ENCODE results near the gene OR1I1. TPM values are rescaled to one million over a fixed set of nuclear protein-coding genes. Genes with fewer than 3 reads are reported as not detected.

The OR1I1 gene
- total and polyA plus RNA-seq, 8 donors = not detected

DNA sequence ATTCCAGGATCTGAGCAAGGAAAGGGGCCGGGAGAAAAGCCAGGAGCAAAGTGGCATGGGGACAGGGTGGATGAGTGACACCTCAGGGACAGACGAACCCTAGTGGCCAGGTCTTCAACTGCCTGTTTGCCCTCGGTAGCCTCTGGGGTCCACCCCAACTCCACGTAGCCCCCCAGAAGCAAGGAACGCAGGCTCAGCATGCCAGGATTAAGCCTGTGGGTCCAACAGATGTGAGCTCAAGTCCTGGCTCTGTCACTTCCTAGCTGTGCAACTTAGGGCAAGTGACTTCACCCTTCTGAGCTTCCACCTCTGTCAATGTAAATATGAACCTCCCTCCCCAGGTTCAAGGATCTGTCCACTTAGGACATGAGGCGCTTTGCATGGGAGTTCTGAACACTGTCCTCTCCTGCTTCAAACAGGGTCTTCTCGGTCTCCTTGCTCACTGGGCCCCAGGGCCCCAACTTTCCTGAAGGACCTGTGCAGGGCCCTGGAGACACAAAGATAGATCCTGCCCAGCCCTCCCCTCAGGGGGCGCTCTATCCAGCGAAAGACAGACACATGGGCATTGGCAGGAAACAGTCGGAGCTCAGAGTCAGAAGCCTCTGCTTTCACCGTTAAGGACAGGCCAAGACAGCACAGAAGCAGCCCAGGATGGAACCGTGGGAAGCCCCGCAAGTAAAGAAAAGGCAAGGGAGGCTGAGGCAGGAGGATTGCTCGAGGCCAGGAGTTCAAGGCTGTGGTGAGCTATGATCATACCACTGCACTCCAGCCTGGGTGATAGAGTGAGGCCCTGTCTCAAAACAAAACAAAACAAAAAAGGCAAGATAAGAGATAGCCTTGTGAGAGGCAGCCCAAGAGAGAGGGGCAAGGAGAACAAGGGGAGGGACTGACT lies 38.4 kb downstream of the OR1I1 start:
- WGBS, 5 donors = 94 to 96% (median 95%) methylated on average over 14 of the region's 14 CpGs
- Histone ChIP-seq H3K4me3 (no peak overlapping the region), H3K27me3 (no peaks in the 10 kb centered on the region), H3K9me3 (no peaks in the 10 kb centered on the region), H3K36me3 (peaks cover 67 to 81% (median 79%) of the 10 kb centered on the region in 4 donors), H3K27ac (peak overlapping the region in 1 of 5 donors; percentile 9), H3K4me1 (peaks cover 15 to 31% (median 23%) of the 10 kb centered on the region in 4 donors)
- DNase-seq = no peak
- TF ChIP-seq, protein P1, sequence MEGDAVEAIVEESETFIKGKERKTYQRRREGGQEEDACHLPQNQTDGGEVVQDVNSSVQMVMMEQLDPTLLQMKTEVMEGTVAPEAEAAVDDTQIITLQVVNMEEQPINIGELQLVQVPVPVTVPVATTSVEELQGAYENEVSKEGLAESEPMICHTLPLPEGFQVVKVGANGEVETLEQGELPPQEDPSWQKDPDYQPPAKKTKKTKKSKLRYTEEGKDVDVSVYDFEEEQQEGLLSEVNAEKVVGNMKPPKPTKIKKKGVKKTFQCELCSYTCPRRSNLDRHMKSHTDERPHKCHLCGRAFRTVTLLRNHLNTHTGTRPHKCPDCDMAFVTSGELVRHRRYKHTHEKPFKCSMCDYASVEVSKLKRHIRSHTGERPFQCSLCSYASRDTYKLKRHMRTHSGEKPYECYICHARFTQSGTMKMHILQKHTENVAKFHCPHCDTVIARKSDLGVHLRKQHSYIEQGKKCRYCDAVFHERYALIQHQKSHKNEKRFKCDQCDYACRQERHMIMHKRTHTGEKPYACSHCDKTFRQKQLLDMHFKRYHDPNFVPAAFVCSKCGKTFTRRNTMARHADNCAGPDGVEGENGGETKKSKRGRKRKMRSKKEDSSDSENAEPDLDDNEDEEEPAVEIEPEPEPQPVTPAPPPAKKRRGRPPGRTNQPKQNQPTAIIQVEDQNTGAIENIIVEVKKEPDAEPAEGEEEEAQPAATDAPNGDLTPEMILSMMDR (IDR thresholded peaks at IDR 0.05) = no peak
- no peak for TF ChIP-seq POLR2AphosphoS5 (IDR thresholded peaks at IDR 0.05)
- TF ChIP-seq EP300 (IDR thresholded peaks at IDR 0.05) = no peak
- TF ChIP-seq POLR2A (IDR thresholded peaks at IDR 0.05) = no peak
- intact Hi-C loops (cut with DNase I; ENCODE audit: low total_unique reads) = no loop called here

DNA sequence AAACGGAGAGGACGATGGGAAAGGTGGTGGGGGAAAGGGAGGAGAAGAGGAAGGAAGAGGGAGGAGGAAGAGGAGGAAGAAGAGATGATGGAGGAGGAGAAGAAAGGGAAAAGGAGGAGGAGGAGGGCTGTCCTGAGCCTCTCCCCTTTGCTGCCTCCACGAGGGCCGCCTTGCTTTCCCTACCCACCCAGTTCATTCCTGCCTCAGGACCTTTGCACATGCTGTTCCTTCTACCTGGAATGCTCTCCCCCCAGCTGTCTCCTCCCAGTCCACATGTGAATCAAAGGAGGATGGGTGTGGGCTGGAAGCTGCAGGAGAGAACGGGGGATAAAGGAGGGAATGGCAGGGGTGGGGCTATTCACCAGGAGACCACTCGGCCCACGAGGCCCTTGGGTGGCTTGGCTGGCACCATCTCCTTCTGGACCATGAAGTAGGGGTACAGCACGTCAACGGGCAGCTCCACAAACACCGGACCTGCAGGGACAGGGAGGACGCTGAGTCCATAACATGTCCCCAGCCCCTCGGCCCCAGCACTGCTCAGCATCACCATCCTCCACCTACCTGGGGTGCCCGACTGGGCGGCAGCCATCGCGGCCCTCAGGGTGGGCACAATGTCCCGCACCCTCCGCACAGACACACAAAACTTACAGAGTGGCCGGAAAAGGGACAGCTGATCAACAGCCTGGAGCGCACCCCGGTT lies 40.5 kb downstream of the OR1I1 start:
- Histone ChIP-seq H3K4me1 (peaks cover 15 to 34% (median 25%) of the 10 kb centered on the region in 4 donors), H3K27me3 (no peaks in the 10 kb centered on the region), H3K27ac (peak overlapping the region in 1 of 5 donors; percentile 94), H3K36me3 (peaks cover 47 to 60% (median 58%) of the 10 kb centered on the region in 4 donors), H3K4me3 (no peak overlapping the region), H3K9me3 (no peaks in the 10 kb centered on the region)
- intact Hi-C loops (cut with DNase I; ENCODE audit: low total_unique reads) = no loop called here
- WGBS, 5 donors = 96 to 98% (median 97%) methylated on average over 16 to 21 of the region's 21 CpGs
- TF ChIP-seq EP300 (IDR thresholded peaks at IDR 0.05) (no peak), POLR2A (IDR thresholded peaks at IDR 0.05) (no peak), POLR2AphosphoS5 (IDR thresholded peaks at IDR 0.05) (no peak)
- TF ChIP-seq, protein P1 (IDR thresholded peaks at IDR 0.05) = no peak
- DNase-seq = no peak

DNA sequence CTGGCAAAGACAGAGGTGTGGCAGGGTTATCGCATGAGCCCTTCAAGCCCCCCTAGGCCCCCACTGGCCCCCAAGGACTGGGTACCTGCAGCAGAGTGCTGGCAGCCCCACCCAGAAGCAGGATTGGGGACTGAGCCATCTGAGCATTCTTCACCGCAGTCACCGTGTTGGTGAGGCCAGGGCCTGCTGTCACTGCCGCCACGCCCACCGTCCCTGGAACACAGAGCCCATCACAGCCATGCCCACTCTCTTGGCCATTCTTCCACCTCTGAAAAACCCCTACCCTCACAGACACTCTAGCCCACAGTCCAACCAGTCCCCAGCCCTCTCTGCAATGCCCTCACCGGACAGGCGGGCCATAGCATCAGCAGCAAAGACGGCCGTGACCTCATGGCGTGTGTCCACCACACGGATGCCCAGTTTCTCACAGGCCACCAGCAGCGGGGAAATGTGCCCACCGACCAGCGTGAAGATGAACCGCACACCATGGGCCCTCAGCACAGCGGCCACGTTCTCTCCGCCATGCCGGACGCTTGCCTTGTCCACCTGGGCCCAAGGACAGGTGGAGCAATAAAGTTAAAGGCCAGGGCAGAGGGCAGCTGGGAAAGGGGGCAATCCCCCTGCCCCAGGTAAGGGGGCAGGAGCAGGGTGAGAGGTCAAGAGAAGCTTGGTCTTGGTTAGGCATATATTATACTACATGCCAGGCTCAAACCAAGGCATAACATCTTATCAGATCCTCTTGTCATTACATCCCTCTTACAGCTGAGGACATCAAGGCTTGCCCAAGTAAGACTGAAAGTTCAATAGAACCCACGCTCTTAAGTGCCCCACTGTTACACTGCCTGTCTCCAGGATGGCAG lies 41.2 kb downstream of the OR1I1 start:
- Histone ChIP-seq H3K4me1 (peaks cover 15 to 34% (median 25%) of the 10 kb centered on the region in 4 donors), H3K27me3 (no peaks in the 10 kb centered on the region), H3K27ac (peak overlapping the region; percentile 88 to 94 (median 91)), H3K4me3 (peak overlapping the region in 1 of 4 donors; percentile 77), H3K9me3 (no peaks in the 10 kb centered on the region), H3K36me3 (peaks cover 39 to 52% (median 50%) of the 10 kb centered on the region in 4 donors)
- 91 to 96% (median 95%) methylated on average over 20 to 22 of the region's 22 CpGs for WGBS, 5 donors
- TF ChIP-seq POLR2A (IDR thresholded peaks at IDR 0.05) = no peak
- TF ChIP-seq, protein P1 (IDR thresholded peaks at IDR 0.05) = no peak
- TF ChIP-seq POLR2AphosphoS5 (IDR thresholded peaks at IDR 0.05) = no peak
- TF ChIP-seq EP300 (IDR thresholded peaks at IDR 0.05) = no peak
- intact Hi-C loops (cut with DNase I; ENCODE audit: low total_unique reads) = no loop called here
- DNase-seq = no peak

Measured in stomach (tissue), 9 donors.